Left ventricle myocardium superior (tissue), 1 donor: Measurements from ENCODE around the gene SLC22A17. TPM values are rescaled to one million over a fixed set of nuclear protein-coding genes. Genes with fewer than 3 reads are reported as not detected.
A peak's percentile ranks its signal among the peaks of the same experiment; 100 is the strongest.
"Not testable (repeated sequence)": the region's sequence is repeated elsewhere in the genome, so short reads cannot be mapped to it uniquely, and the experiment has no call there.

Experiments used
- ATAC-seq: fragments of 200-7000 bp; cut with Tn5 transposase; one replicate; pipeline ENCODE4 v1.9.1; 2020; ENCODE audit warnings: mild to moderate bottlenecking, moderate library complexity
- DNase-seq: peaks from one replicate; pipeline ENCODE4 v3.0.0-alpha.2; 2020
- intact Hi-C: fragments of 100-400 bp; cut with micrococcal nuclease; formaldehyde crosslinking; loops from one replicate; pipeline ENCODE4 v1.11.0; 2022
- long read RNA-seq: library from polyadenylated mRNA; unstranded; transcript quantifications from one replicate; pipeline ENCODE4 v2.0.0, GENCODE V29; 2021
- total RNA-seq: library from RNA; stranded (reverse); fragmentation: NEBNext Ultra II Directional; extraction: Animal tissue kit (Norgen Biotek cat#: 25700); gene quantifications from one replicate; pipeline ENCODE4 v1.2.1, GENCODE V29; 2021
- donor health status: DM: no; HTN: yes; CAD: no; lungs with severe emphysema.

The SLC22A17 gene
- total RNA-seq, result 10.7 TPM
- long read RNA-seq, partial matches to known transcripts, result 1 of 11 reads
- long read RNA-seq, other reads (novel, unspliced or antisense), result 7 of 11 reads

- peak; percentile 87 for DNase-seq
- intact Hi-C loops, result no loop called here
- ATAC-seq, result peak; percentile 94
Observed at GRCh38 chr14:23352506-23353432, at the start of gene SLC22A17. Gene SLC22A17 (minus strand): TSS chr14:23352887.

- intact Hi-C loops, result no loop called here
- ATAC-seq (peak; percentile 0), DNase-seq (no peak)
Observed at GRCh38 chr14:23401291-23401690, 48.6 kb upstream of the SLC22A17 start.

- DNase-seq, intact Hi-C loops: not testable (repeated sequence)
- peak; percentile 3 for ATAC-seq
Observed at GRCh38 chr14:23400496-23401149, 47.9 kb upstream of the SLC22A17 start.

GRCh38 chr14:23399591-23399990 is 46.9 kb upstream of the SLC22A17 start:
- DNase-seq (peak; percentile 32), ATAC-seq (no peak)
- intact Hi-C loops, result no loop called here

GRCh38 chr14:23399136-23399535 is 46.4 kb upstream of the SLC22A17 start:
- ATAC-seq (peak; percentile 2), DNase-seq (peak; percentile 41)
- intact Hi-C loops, result no loop called here

- intact Hi-C loops, result no loop called here
- DNase-seq (no peak), ATAC-seq (no peak)
Observed at GRCh38 chr14:23398348-23398747, 45.7 kb upstream of the SLC22A17 start.

GRCh38 chr14:23396781-23397407 is 44.2 kb upstream of the SLC22A17 start:
- ATAC-seq (no peak), DNase-seq (no peak)
- intact Hi-C loops, result no loop called here

- intact Hi-C loops, result no loop called here
- ATAC-seq (no peak), DNase-seq (no peak)
Observed at GRCh38 chr14:23396126-23396525, 43.4 kb upstream of the SLC22A17 start.

- intact Hi-C loops, result no loop called here
- DNase-seq (no peak), ATAC-seq (no peak)
Observed at GRCh38 chr14:23392613-23393012, 39.9 kb upstream of the SLC22A17 start.

GRCh38 chr14:23389871-23390270 is 37.2 kb upstream of the SLC22A17 start:
- DNase-seq, intact Hi-C loops: not testable (repeated sequence)
- peak; percentile 2 for ATAC-seq

- DNase-seq (no peak), ATAC-seq (no peak)
- intact Hi-C loops, result no loop called here
Observed at GRCh38 chr14:23389396-23389795, 36.7 kb upstream of the SLC22A17 start.

GRCh38 chr14:23388996-23389395 is 36.3 kb upstream of the SLC22A17 start:
- DNase-seq, result no peak
- intact Hi-C loops, result no loop called here
- peak; percentile 1 for ATAC-seq

- DNase-seq (no peak), ATAC-seq (peak; percentile 0)
- intact Hi-C loops, result no loop called here
Observed at GRCh38 chr14:23387916-23388882, 35.5 kb upstream of the SLC22A17 start.

- intact Hi-C loops, result no loop called here
- DNase-seq, result no peak
- ATAC-seq, result no peak
Observed at GRCh38 chr14:23386999-23387398, 34.3 kb upstream of the SLC22A17 start.

- intact Hi-C loops, ATAC-seq, DNase-seq: not testable (repeated sequence)
Observed at GRCh38 chr14:23386266-23386657, 33.6 kb upstream of the SLC22A17 start.

GRCh38 chr14:23385642-23386265 is 33.1 kb upstream of the SLC22A17 start:
- intact Hi-C loops, result no loop called here
- DNase-seq, result no peak
- ATAC-seq, result no peak

- ATAC-seq, result no peak
- intact Hi-C loops, result no loop called here
- no peak for DNase-seq
Observed at GRCh38 chr14:23385244-23385641, 32.6 kb upstream of the SLC22A17 start.

- ATAC-seq (no peak), DNase-seq (no peak)
- intact Hi-C loops, result no loop called here
Observed at GRCh38 chr14:23384364-23385080, 31.8 kb upstream of the SLC22A17 start.
